ENCODE measurements around the gene C14orf119.

The C14orf119 gene

GRCh38 chr14:23091294-23092225 is 3.7 kb upstream of the C14orf119 start:
- no peak for DNase-seq (ENCODE audit: low read depth, low spot score)
- no peak overlapping the region for H3K9ac ChIP-seq (ENCODE audit: insufficient read length)
- no peak overlapping the region for H3K4me3 ChIP-seq
- TF ChIP-seq EZH2 (IDR thresholded peaks at IDR 0.05) (no peak), POLR2AphosphoS5 (IDR thresholded peaks at IDR 0.05; ENCODE audit: borderline replicate concordance, low read depth, low read length) (no peak), FOXP2 (optimal IDR thresholded peaks at IDR 0.05; ENCODE audit: control extremely low read depth, extremely low read length, insufficient read depth) (no peak)
- peaks cover 67% of the 10 kb centered on the region for H3K36me3 ChIP-seq (ENCODE audit: insufficient read depth, low read length)
- no peak overlapping the region for H3K27ac ChIP-seq
- H3K9me3 ChIP-seq (ENCODE audit: low read depth, low read length), result no peaks in the 10 kb centered on the region

GRCh38 chr14:23093104-23093503 is 2.2 kb upstream of the C14orf119 start:
- TF ChIP-seq FOXP2 (optimal IDR thresholded peaks at IDR 0.05; ENCODE audit: control extremely low read depth, extremely low read length, insufficient read depth), result no peak
- TF ChIP-seq POLR2AphosphoS5 (IDR thresholded peaks at IDR 0.05; ENCODE audit: borderline replicate concordance, low read depth, low read length), result no peak
- no peak for TF ChIP-seq EZH2 (IDR thresholded peaks at IDR 0.05)
- no peak for DNase-seq (ENCODE audit: low read depth, low spot score)
- no peaks in the 10 kb centered on the region for H3K9me3 ChIP-seq (ENCODE audit: low read depth, low read length)
- peak overlapping the region; percentile 93 for H3K9ac ChIP-seq (ENCODE audit: insufficient read length)
- H3K4me3 ChIP-seq, result peak overlapping the region; percentile 87; the same call in 1 of the 2 replicates
- no peak overlapping the region for H3K27ac ChIP-seq
- H3K36me3 ChIP-seq (ENCODE audit: insufficient read depth, low read length), result peaks cover 60% of the 10 kb centered on the region

GRCh38 chr14:23093526-23093925 is 1.8 kb upstream of the C14orf119 start:
- peak overlapping the region; percentile 87 for H3K4me3 ChIP-seq
- H3K27ac ChIP-seq, result no peak overlapping the region
- no peaks in the 10 kb centered on the region for H3K9me3 ChIP-seq (ENCODE audit: low read depth, low read length)
- DNase-seq (ENCODE audit: low read depth, low spot score), result no peak
- peak overlapping the region; percentile 93 for H3K9ac ChIP-seq (ENCODE audit: insufficient read length)
- TF ChIP-seq EZH2 (IDR thresholded peaks at IDR 0.05), result no peak
- TF ChIP-seq POLR2AphosphoS5 (IDR thresholded peaks at IDR 0.05; ENCODE audit: borderline replicate concordance, low read depth, low read length), result no peak
- TF ChIP-seq FOXP2 (optimal IDR thresholded peaks at IDR 0.05; ENCODE audit: control extremely low read depth, extremely low read length, insufficient read depth), result no peak
- peaks cover 60% of the 10 kb centered on the region for H3K36me3 ChIP-seq (ENCODE audit: insufficient read depth, low read length)

- H3K36me3 ChIP-seq (ENCODE audit: insufficient read depth, low read length), result peaks cover 59% of the 10 kb centered on the region
- peak overlapping the region; percentile 90 for H3K27ac ChIP-seq
- DNase-seq (ENCODE audit: low read depth, low spot score), result no peak
- no peak for TF ChIP-seq FOXP2 (optimal IDR thresholded peaks at IDR 0.05; ENCODE audit: control extremely low read depth, extremely low read length, insufficient read depth)
- no peak for TF ChIP-seq EZH2 (IDR thresholded peaks at IDR 0.05)
- no peak for TF ChIP-seq POLR2AphosphoS5 (IDR thresholded peaks at IDR 0.05; ENCODE audit: borderline replicate concordance, low read depth, low read length)
- H3K9ac ChIP-seq (ENCODE audit: insufficient read length), result peak overlapping the region; percentile 93
- H3K4me3 ChIP-seq, result peak overlapping the region; percentile 87
- H3K9me3 ChIP-seq (ENCODE audit: low read depth, low read length), result no peaks in the 10 kb centered on the region
Measured at GRCh38 chr14:23093991-23094665, 1.2 kb upstream of the C14orf119 start.

- Histone ChIP-seq H3K9ac (ENCODE audit: insufficient read length) (peak within 1 kb of the TSS; percentile 93), H3K4me3 (peak within 1 kb of the TSS; percentile 87), H3K36me3 (ENCODE audit: insufficient read depth, low read length) (peaks cover 53% of the 10 kb centered on the region), H3K9me3 (ENCODE audit: low read depth, low read length) (no peaks in the 10 kb centered on the region), H3K27ac (peak within 1 kb of the TSS; percentile 90)
- TF ChIP-seq FOXP2 (optimal IDR thresholded peaks at IDR 0.05; ENCODE audit: control extremely low read depth, extremely low read length, insufficient read depth), result no peak
- TF ChIP-seq POLR2AphosphoS5 (IDR thresholded peaks at IDR 0.05; ENCODE audit: borderline replicate concordance, low read depth, low read length), result peak; percentile 70
- DNase-seq (ENCODE audit: low read depth, low spot score), result no peak
Measured at GRCh38 chr14:23094666-23095195, 574 bp upstream of the C14orf119 start, which contains the start of gene ACIN1. Gene ACIN1, minus strand, starts transcription at chr14:23095136. Its CDS starts 24 bp downstream, at chr14:23095112.

GRCh38 chr14:23097786-23098185 is 2.5 kb downstream of the C14orf119 start:
- TF ChIP-seq POLR2AphosphoS5 (IDR thresholded peaks at IDR 0.05; ENCODE audit: borderline replicate concordance, low read depth, low read length) (no peak), FOXP2 (optimal IDR thresholded peaks at IDR 0.05; ENCODE audit: control extremely low read depth, extremely low read length, insufficient read depth) (no peak), EZH2 (IDR thresholded peaks at IDR 0.05) (no peak)
- peaks cover 24% of the 10 kb centered on the region for H3K36me3 ChIP-seq (ENCODE audit: insufficient read depth, low read length)
- no peaks in the 10 kb centered on the region for H3K9me3 ChIP-seq (ENCODE audit: low read depth, low read length)
- H3K4me3 ChIP-seq, result no peak overlapping the region
- DNase-seq (ENCODE audit: low read depth, low spot score), result no peak
- no peak overlapping the region for H3K9ac ChIP-seq (ENCODE audit: insufficient read length)
- no peak overlapping the region for H3K27ac ChIP-seq

GRCh38 chr14:23099212-23099861 is 4.0 kb downstream of the C14orf119 start:
- no peak overlapping the region for H3K4me3 ChIP-seq
- no peak overlapping the region for H3K9ac ChIP-seq (ENCODE audit: insufficient read length)
- H3K27ac ChIP-seq, result no peak overlapping the region
- no peaks in the 10 kb centered on the region for H3K9me3 ChIP-seq (ENCODE audit: low read depth, low read length)
- no peak for DNase-seq (ENCODE audit: low read depth, low spot score)
- peaks cover 18% of the 10 kb centered on the region for H3K36me3 ChIP-seq (ENCODE audit: insufficient read depth, low read length)
- TF ChIP-seq POLR2AphosphoS5 (IDR thresholded peaks at IDR 0.05; ENCODE audit: borderline replicate concordance, low read depth, low read length), result no peak
- TF ChIP-seq FOXP2 (optimal IDR thresholded peaks at IDR 0.05; ENCODE audit: control extremely low read depth, extremely low read length, insufficient read depth), result no peak
- no peak for TF ChIP-seq EZH2 (IDR thresholded peaks at IDR 0.05)

Data from SK-N-MC (cell line).